Heart right ventricle (tissue), 16 donors: Measurements from ENCODE around the gene CES2. TPM values are rescaled to one million over a fixed set of nuclear protein-coding genes. Genes with fewer than 3 reads are reported as not detected.

ENCODE experiments used
- ATAC-seq, 8 donors: fragments of 200-7000 bp; cut with Tn5 transposase; one replicate each; pipeline ENCODE4 v1.9.1; 2020; ENCODE audit warnings: mild to moderate bottlenecking in 8 of 8, moderate library complexity in 8 of 8, moderate number of reproducible peaks in 1 of 8
- DNase-seq, 2 donors: peaks; one replicate each; pipeline ENCODE4 v3.0.0-alpha.2; 2020
- H3K27ac ChIP-seq, 10 donors: fragments of 200-600 bp; sonication (generic) in 2 of 10; one replicate each; pipeline versions ENCODE4 v1.5.0 to v1.8.0; 2020 to 2022; ENCODE audit warnings: mild to moderate bottlenecking in 3 of 10
- H3K27me3 ChIP-seq, 7 donors: fragments of 200-600 bp; one replicate each; pipeline ENCODE4 v1.8.0; 2021 to 2022; ENCODE audit warnings: mild to moderate bottlenecking in 2 of 7
- H3K36me3 ChIP-seq, 9 donors: fragments of 200-600 bp; sonication (generic) in 1 of 9; one replicate each; pipeline versions ENCODE4 v1.5.0 to v1.8.0; 2020 to 2022; ENCODE audit warnings: mild to moderate bottlenecking in 2 of 9
- H3K4me1 ChIP-seq, 9 donors: fragments of 200-600 bp; sonication (generic) in 1 of 9; one replicate each; pipeline versions ENCODE4 v1.5.0 to v1.8.0; 2020 to 2022; ENCODE audit warnings: mild to moderate bottlenecking in 4 of 9
- H3K4me3 ChIP-seq, 10 donors: fragments of 200-600 bp; sonication (generic) in 2 of 10; one replicate each; pipeline versions ENCODE4 v1.5.0 to v1.8.0; 2020 to 2022; ENCODE audit warnings: mild to moderate bottlenecking in 7 of 10, moderate library complexity in 2 of 10
- H3K9me3 ChIP-seq, 11 donors: fragments of 200-600 bp in 10 of 11; sonication (generic) in 2 of 11; one replicate each; pipeline versions ENCODE4 v1.5.0 to v1.8.0; 2013 to 2022; ENCODE audit warnings: mild to moderate bottlenecking in 2 of 11, control low read depth in 1 of 11, moderate library complexity in 1 of 11
- CTCF ChIP-seq, 9 donors: fragments of 200-600 bp; sonication (generic) in 2 of 9; IDR thresholded peaks; one replicate each; pipeline versions ENCODE4 v1.5.0 to v1.8.0; 2021 to 2022; ENCODE audit warnings: antibody characterized with exemption in 9 of 9, mild to moderate bottlenecking in 5 of 9, moderate library complexity in 1 of 9
- WGBS, 2 donors: extraction: QIAGEN DNeasy Blood & Tissue Kit; methylation state at CpG; one replicate each; pipeline ENCODE4 v1.1.7; 2013; ENCODE audit warnings: inconsistent platforms in 1 of 2; 5-methylcytosine and 5-hydroxymethylcytosine counted together
- intact Hi-C, 10 donors: fragments of 100-400 bp; cut with DNase I; formaldehyde crosslinking; loops; one replicate each; pipeline versions ENCODE4 v1.11.1 to v1.14.2; 2022
- polyA plus RNA-seq, 2 donors: library from polyadenylated mRNA; stranded (reverse); fragments of 200-250 nt; gene quantifications; one replicate each; pipeline ENCODE4 v1.2.3, GENCODE V29; 2013
- total RNA-seq, 10 donors: library from RNA; stranded (reverse); fragmentation: NEBNext Ultra II Directional in 3 of 10; extraction: Animal tissue kit (Norgen Biotek cat#: 25700) in 3 of 10; gene quantifications; one replicate each; pipeline versions ENCODE4 v1.2.1 to v1.2.4, GENCODE V29; 2021 to 2023
- donor health status: Arrhythmogenic right ventricular cardiomyopathy.
- donor health status: ischemic (EF 13 %, LVEDD 7.1; RV severe dilation, severe dysfunction).
- donor health status: healthy with polysubstance abuse.
- donor health status: DM: no; HTN: yes; CAD: no.
- donor health status: DM: no; HTN: no; CAD: no.
- donor health status: ischemic (EF 25% LVEDD 6.9; RV normal size, moderate dysfunction).
- donor health status: ischemic (EF 25% LVEDD 5.7; RV mildly dilated, moderate dysfunction).
- donor health status: healthy.
- donor health status: DM: yes; HTN: yes; CAD: no.
- donor health status: Ischemic cardiomyopathy.
- donor health status: ischemic (EF 35%, LVEDD 5.7; RV mildly dilated, moderate dysfunction).
- donor health status: nonischemic (EF 11% LVEDD 7.7; RV severe dilation, severe dysfunction).
- donor health status: DM: yes; HTN: yes; CAD: no.
- donor health status: PGD.
- donor health status: ischemic (EF 29% LVEDD 5.4; RV normal size, mild dysfunction).
- donor health status: nonischemic (EF 23%, LVEDD 6.1; RV moderate dilation, normal function).

The CES2 gene
- total and polyA plus RNA-seq, 12 donors, result 25.1 to 194 (median 81.5) TPM

GRCh38 chr16:66926961-66927436 lies 8.3 kb upstream of the CES2 start:
- Histone ChIP-seq H3K4me3 (no peak overlapping the region), H3K9me3 (no peaks in the 10 kb centered on the region), H3K36me3 (peaks cover 0 to 19% (median 0%) of the 10 kb centered on the region in 9 donors), H3K27me3 (peaks cover 0 to 45% (median 14%) of the 10 kb centered on the region in 7 donors), H3K4me1 (peaks cover 0 to 72% (median 38%) of the 10 kb centered on the region in 9 donors), H3K27ac (peak overlapping the region; percentile 77 to 97 (median 90))
- peak; percentile 44 to 66 for DNase-seq
- 17 to 25% methylated on average over 3 of the region's 3 CpGs for WGBS, 2 donors
- intact Hi-C loops, result loop anchor here in 2 of 10 donors (1.0 kb wide), 1 partner anchor 24 kb away; no protein-coding TSS in a partner anchor
- peak; percentile 6 to 52 (median 26) for ATAC-seq
- TF ChIP-seq CTCF (IDR thresholded peaks at IDR 0.05), result peak in 1 of 9 donors; percentile 12

- no peak for DNase-seq
These were observed 7.2 kb upstream of the CES2 start for GRCh38 chr16:66927918-66928649.

GRCh38 chr16:66928702-66929388 lies 6.5 kb upstream of the CES2 start:
- Histone ChIP-seq H3K9me3 (no peaks in the 10 kb centered on the region), H3K27ac (peak overlapping the region in 9 of 10 donors; percentile 33 to 97 (median 91)), H3K36me3 (peaks cover 0 to 23% (median 0%) of the 10 kb centered on the region in 9 donors), H3K4me3 (no peak overlapping the region), H3K4me1 (peaks cover 8 to 69% (median 45%) of the 10 kb centered on the region in 9 donors), H3K27me3 (peaks cover 0 to 28% (median 7%) of the 10 kb centered on the region in 7 donors)
- WGBS, 2 donors, result 67 to 72% methylated on average over 10 of the region's 10 CpGs
- intact Hi-C loops, result loop anchor here in 2 of 10 donors (2.0 kb wide), 2 partner anchors 28 to 32 kb away; no protein-coding TSS in a partner anchor
- ATAC-seq (no peak), DNase-seq (no peak)
- TF ChIP-seq CTCF (IDR thresholded peaks at IDR 0.05), result peak in 8 of 9 donors; percentile 19 to 60 (median 44)

More at GRCh38 chr16:66927918-66928649, 7.2 kb upstream of the CES2 start:
- peak overlapping the region; percentile 9 to 97 (median 90) for H3K27ac ChIP-seq
- H3K4me1 ChIP-seq, result peaks cover 3 to 69% (median 41%) of the 10 kb centered on the region in 9 donors
- H3K36me3 ChIP-seq, result peaks cover 0 to 26% (median 0%) of the 10 kb centered on the region in 9 donors
- peak in 1 of 8 donors; percentile 8 for ATAC-seq
- intact Hi-C loops, result loop anchor here in 2 of 10 donors (2.0 kb wide), 2 partner anchors 27 to 31 kb away; no protein-coding TSS in a partner anchor
- 73 to 78% methylated on average over 8 of the region's 8 CpGs for WGBS, 2 donors
- no peaks in the 10 kb centered on the region for H3K9me3 ChIP-seq
- TF ChIP-seq CTCF (IDR thresholded peaks at IDR 0.05), result no peak
- H3K27me3 ChIP-seq, result peaks cover 0 to 36% (median 10%) of the 10 kb centered on the region in 7 donors
- no peak overlapping the region for H3K4me3 ChIP-seq

- TF ChIP-seq CTCF (IDR thresholded peaks at IDR 0.05), result no peak
- Histone ChIP-seq H3K27ac (peak overlapping the region in 7 of 10 donors; percentile 5 to 96 (median 35)), H3K4me3 (no peak overlapping the region), H3K36me3 (peaks cover 0 to 23% (median 0%) of the 10 kb centered on the region in 9 donors), H3K27me3 (peaks cover 0 to 15% (median 0%) of the 10 kb centered on the region in 7 donors), H3K9me3 (no peaks in the 10 kb centered on the region), H3K4me1 (peaks cover 9 to 62% (median 41%) of the 10 kb centered on the region in 9 donors)
- ATAC-seq (peak in 1 of 8 donors; percentile 11), DNase-seq (peak in 1 of 2 donors; percentile 8)
- intact Hi-C loops, result loop anchor here in 3 of 10 donors (5.0 kb wide), 1 partner anchor 33 kb away; no protein-coding TSS in a partner anchor
- 49% methylated on average over 4 of the region's 4 CpGs for WGBS, 2 donors
These were observed 5.1 kb upstream of the CES2 start for GRCh38 chr16:66930189-66930588.
